Measurements from ENCODE around the gene PCCA. TPM values are rescaled to one million over a fixed set of nuclear protein-coding genes. Genes with fewer than 3 reads are reported as not detected.

Gene PCCA
- total and polyA plus RNA-seq, 2 donors (not counting 3 experiments of a cell fraction or from before 2014, with no cell fraction given), result 5.7 to 20.2 TPM

- ChIA-PET CTCF (no interaction called here), POLR2A (no interaction called here)
- Histone ChIP-seq H3K9me1 (replicated peaks; ENCODE audit: control insufficient read depth, extremely low read depth, insufficient read depth, low read length) (no peaks in the 10 kb centered on the region), H3K79me2 (ENCODE audit: control insufficient read depth, insufficient read depth, low read length) (no peaks in the 10 kb centered on the region), H4K20me1 (replicated peaks; ENCODE audit: control insufficient read depth, extremely low read depth, insufficient read depth, low read length) (no peaks in the 10 kb centered on the region), H2AFZ (ENCODE audit: low read depth, low read length) (no peak overlapping the region), H3K27me3 (ENCODE audit: control insufficient read depth in 2 of 2, insufficient read depth in 2 of 2, low read length in 2 of 2) (no peaks in the 10 kb centered on the region), H3K36me3 (ENCODE audit: control insufficient read depth in 2 of 2, extremely low read depth in 1 of 2, insufficient read depth in 2 of 2, low read length in 2 of 2) (no peaks in the 10 kb centered on the region), H3K4me2 (ENCODE audit: insufficient read depth, low read length) (no peak overlapping the region), H3K4me1 (ENCODE audit: control insufficient read depth, extremely low read depth, insufficient read depth, low read length) (peaks cover 29% of the 10 kb centered on the region), H3K27ac (ENCODE audit: insufficient read depth, low read depth, low read length) (no peak overlapping the region), H3K4me3 (replicated peaks in 1 of 3; ENCODE audit: insufficient read depth in 1 of 3, low read depth in 1 of 3, low read length in 3 of 3) (no peak overlapping the region), H3K9ac (replicated peaks; ENCODE audit: extremely low read depth, insufficient read depth, low read length) (no peak overlapping the region), H3K9me3 (replicated peaks; ENCODE audit: control insufficient read depth, insufficient read depth, low read length) (no peaks in the 10 kb centered on the region)
- intact Hi-C loops (cut with micrococcal nuclease), result no loop called here
- no TSS peak for BruUV-seq (replicated peaks)
- FAIRE-seq (no peak), DNase-seq (ENCODE audit: low read depth, low spot score) (no peak)
- TF ChIP-seq MYC (IDR thresholded peaks at IDR 0.05; ENCODE audit: low read depth, low read length) (no peak), FOS (IDR thresholded peaks at IDR 0.05; ENCODE audit: borderline replicate concordance, insufficient read depth, low read length) (no peak)
- dilution Hi-C loops (cut with MboI; ENCODE audit: extremely low pct_ligation_motif_present, low sequenced_read_pairs), result no loop called here
Measured at GRCh38 chr13:100396776-100397175, 307.9 kb downstream of the PCCA start.

DNA sequence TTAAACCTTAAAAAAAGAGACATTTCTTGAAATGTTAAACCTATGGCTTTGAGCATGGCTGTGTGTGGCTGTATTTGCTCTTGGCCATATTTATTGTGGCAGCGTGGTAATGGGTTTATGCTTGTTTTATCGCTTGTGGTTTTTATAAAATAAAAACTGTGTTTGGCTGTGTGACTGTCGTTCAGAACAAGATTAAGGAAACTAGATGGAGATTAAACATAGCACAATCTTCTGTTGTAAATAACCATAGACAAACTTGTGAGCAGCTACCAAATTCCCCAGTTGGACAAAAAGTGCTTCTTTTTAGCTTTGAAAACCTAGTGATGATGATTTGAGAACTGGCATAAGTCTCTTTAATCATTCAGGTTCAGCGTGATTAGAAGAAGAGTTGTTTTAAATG is 308.7 kb downstream of the PCCA start:
- H3K9me1 ChIP-seq (replicated peaks; ENCODE audit: control insufficient read depth, extremely low read depth, insufficient read depth, low read length), result no peaks in the 10 kb centered on the region
- intact Hi-C loops (cut with micrococcal nuclease) (no loop called here), dilution Hi-C loops (cut with MboI; ENCODE audit: extremely low pct_ligation_motif_present, low sequenced_read_pairs) (no loop called here)
- peaks cover 21% of the 10 kb centered on the region for H3K4me1 ChIP-seq (ENCODE audit: control insufficient read depth, extremely low read depth, insufficient read depth, low read length)
- H2AFZ ChIP-seq (ENCODE audit: low read depth, low read length), result no peak overlapping the region
- H3K4me2 ChIP-seq (ENCODE audit: insufficient read depth, low read length), result no peak overlapping the region
- H3K4me3 ChIP-seq (replicated peaks in 1 of 3; ENCODE audit: insufficient read depth in 1 of 3, low read depth in 1 of 3, low read length in 3 of 3), result no peak overlapping the region
- POLR2A ChIA-PET, result no interaction called here
- TF ChIP-seq POLR2A (IDR thresholded peaks at IDR 0.05; ENCODE audit: low read depth, low read length) (no peak), GATA2 (IDR thresholded peaks at IDR 0.05; ENCODE audit: insufficient read depth, insufficient read length, low read depth, low read length) (no peak), JUN (IDR thresholded peaks at IDR 0.05; ENCODE audit: borderline replicate concordance, insufficient read depth, insufficient read length, low read depth) (no peak), FOS (IDR thresholded peaks at IDR 0.05; ENCODE audit: borderline replicate concordance, insufficient read depth, low read length) (no peak), MYC (IDR thresholded peaks at IDR 0.05; ENCODE audit: low read depth, low read length) (no peak), POLR2AphosphoS5 (IDR thresholded peaks at IDR 0.05; ENCODE audit: insufficient read depth, low read depth, low read length) (no peak), EZH2 (IDR thresholded peaks at IDR 0.05; ENCODE audit: borderline replicate concordance, low read depth, low read length, severe bottlenecking) (no peak)
- TF ChIP-seq, protein P1, sequence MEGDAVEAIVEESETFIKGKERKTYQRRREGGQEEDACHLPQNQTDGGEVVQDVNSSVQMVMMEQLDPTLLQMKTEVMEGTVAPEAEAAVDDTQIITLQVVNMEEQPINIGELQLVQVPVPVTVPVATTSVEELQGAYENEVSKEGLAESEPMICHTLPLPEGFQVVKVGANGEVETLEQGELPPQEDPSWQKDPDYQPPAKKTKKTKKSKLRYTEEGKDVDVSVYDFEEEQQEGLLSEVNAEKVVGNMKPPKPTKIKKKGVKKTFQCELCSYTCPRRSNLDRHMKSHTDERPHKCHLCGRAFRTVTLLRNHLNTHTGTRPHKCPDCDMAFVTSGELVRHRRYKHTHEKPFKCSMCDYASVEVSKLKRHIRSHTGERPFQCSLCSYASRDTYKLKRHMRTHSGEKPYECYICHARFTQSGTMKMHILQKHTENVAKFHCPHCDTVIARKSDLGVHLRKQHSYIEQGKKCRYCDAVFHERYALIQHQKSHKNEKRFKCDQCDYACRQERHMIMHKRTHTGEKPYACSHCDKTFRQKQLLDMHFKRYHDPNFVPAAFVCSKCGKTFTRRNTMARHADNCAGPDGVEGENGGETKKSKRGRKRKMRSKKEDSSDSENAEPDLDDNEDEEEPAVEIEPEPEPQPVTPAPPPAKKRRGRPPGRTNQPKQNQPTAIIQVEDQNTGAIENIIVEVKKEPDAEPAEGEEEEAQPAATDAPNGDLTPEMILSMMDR (IDR thresholded peaks at IDR 0.05; ENCODE audit: extremely low read depth in 1 of 2, insufficient read depth in 1 of 2, low read depth in 1 of 2, low read length in 2 of 2), result no peak
- TF ChIP-seq, protein P2, sequence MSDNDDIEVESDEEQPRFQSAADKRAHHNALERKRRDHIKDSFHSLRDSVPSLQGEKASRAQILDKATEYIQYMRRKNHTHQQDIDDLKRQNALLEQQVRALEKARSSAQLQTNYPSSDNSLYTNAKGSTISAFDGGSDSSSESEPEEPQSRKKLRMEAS (IDR thresholded peaks at IDR 0.05; ENCODE audit: insufficient read depth, insufficient read length), result no peak
- BruUV-seq (replicated peaks), result no TSS peak
- no peaks in the 10 kb centered on the region for H3K79me2 ChIP-seq (ENCODE audit: control insufficient read depth, insufficient read depth, low read length)
- H4K20me1 ChIP-seq (replicated peaks; ENCODE audit: control insufficient read depth, extremely low read depth, insufficient read depth, low read length), result no peaks in the 10 kb centered on the region
- H3K9ac ChIP-seq (replicated peaks; ENCODE audit: extremely low read depth, insufficient read depth, low read length), result no peak overlapping the region
- CTCF ChIA-PET, result no interaction called here
- no peaks in the 10 kb centered on the region for H3K36me3 ChIP-seq (ENCODE audit: control insufficient read depth in 2 of 2, extremely low read depth in 1 of 2, insufficient read depth in 2 of 2, low read length in 2 of 2)
- FAIRE-seq, result no peak
- H3K9me3 ChIP-seq (replicated peaks; ENCODE audit: control insufficient read depth, insufficient read depth, low read length), result no peaks in the 10 kb centered on the region
- no peaks in the 10 kb centered on the region for H3K27me3 ChIP-seq (ENCODE audit: control insufficient read depth in 2 of 2, insufficient read depth in 2 of 2, low read length in 2 of 2)
- DNase-seq (ENCODE audit: low read depth, low spot score), result no peak
- H3K27ac ChIP-seq (ENCODE audit: insufficient read depth, low read depth, low read length), result no peak overlapping the region
